WTC11 (cell line): ENCODE data around the gene CYP24A1. TPM values are rescaled to one million over a fixed set of nuclear protein-coding genes. Genes with fewer than 3 reads are reported as not detected.

Experiments
- ATAC-seq: fragments of 200-7000 bp; cut with Tn5 transposase; 2 replicates; pipeline ENCODE4 v1.10.0; 2021; ENCODE audit warnings: mild to moderate bottlenecking, moderate library complexity
- CTCF ChIA-PET: fragments of 300-600 bp; sonication (Branson Sonifier 250); formaldehyde crosslinking; loops from one replicate; lab custom pipeline; 2021; ENCODE audit warnings: antibody characterized with exemption; lab: Charles Lee
- POLR2A ChIA-PET: fragments of 350-600 bp; sonication (Branson Sonifier 250); formaldehyde crosslinking; loops from one replicate; lab custom pipeline; 2021; ENCODE audit warnings: antibody characterized with exemption; lab: Charles Lee
- DNase-seq: peaks from one replicate; pipeline ENCODE4 v3.0.0; 2021; ENCODE audit warnings: low spot score
- H3K27ac Mint-ChIP-seq: 2 replicates; pipeline ENCODE4 v1.8.0; 2021; ENCODE audit warnings: mixed read lengths
- H3K27me3 Mint-ChIP-seq: 2 replicates; pipeline ENCODE4 v1.8.0; 2021; ENCODE audit warnings: low read depth, mild to moderate bottlenecking, moderate library complexity, mixed read lengths
- H3K36me3 Mint-ChIP-seq: 2 replicates; pipeline ENCODE4 v1.8.0; 2021; ENCODE audit warnings: mixed read lengths
- H3K4me1 Mint-ChIP-seq: 2 replicates; pipeline ENCODE4 v1.8.0; 2022; ENCODE audit warnings: mixed read lengths
- H3K4me3 Mint-ChIP-seq: 2 replicates; pipeline ENCODE4 v1.8.0; 2021; ENCODE audit warnings: mild to moderate bottlenecking, moderate library complexity, mixed read lengths
- H3K9me3 Mint-ChIP-seq: 2 replicates; pipeline ENCODE4 v1.8.0; 2021; ENCODE audit warnings: mixed read lengths
- CREB1 ChIP-seq: sonication (generic); formaldehyde crosslinking; IDR thresholded peaks from 2 replicates; pipeline ENCODE4 v1.8.0; 2023; ENCODE audit warnings: mild to moderate bottlenecking, missing genetic modification reagents
- CREM ChIP-seq: sonication (generic); formaldehyde crosslinking; IDR thresholded peaks from 2 replicates; pipeline ENCODE4 v1.8.1; 2022; ENCODE audit warnings: mild to moderate bottlenecking, missing genetic modification reagents, moderate library complexity
- ELF4 ChIP-seq: sonication (generic); formaldehyde crosslinking; IDR thresholded peaks from 2 replicates; pipeline ENCODE4 v1.8.1; 2022; ENCODE audit warnings: low read depth, mild to moderate bottlenecking, moderate library complexity, missing genetic modification reagents
- EMX1 ChIP-seq: fragments of 250-450 bp; sonication (Bioruptor Pico); IDR thresholded peaks from 2 replicates; pipeline ENCODE4 v1.8.0; 2021; ENCODE audit warnings: mild to moderate bottlenecking
- FOXJ3 ChIP-seq: sonication (generic); formaldehyde crosslinking; IDR thresholded peaks from 2 replicates; pipeline ENCODE4 v1.9.0; 2021; ENCODE audit warnings: missing genetic modification reagents, mild to moderate bottlenecking, borderline replicate concordance
- GABPB1 ChIP-seq: sonication (generic); formaldehyde crosslinking; IDR thresholded peaks from 2 replicates; pipeline ENCODE4 v1.8.1; 2023; ENCODE audit warnings: mild to moderate bottlenecking, missing genetic modification reagents
- GRHL2 ChIP-seq: fragments of 250-450 bp; sonication (Bioruptor Pico); IDR thresholded peaks from 2 replicates; pipeline ENCODE4 v1.8.0; 2022; ENCODE audit warnings: mild to moderate bottlenecking, moderate library complexity; ENCODE audit not compliant: insufficient replicate concordance, severe bottlenecking
- NFATC4 ChIP-seq: fragments of 250-450 bp; sonication (Bioruptor Pico); IDR thresholded peaks from 2 replicates; pipeline ENCODE4 v1.9.0; 2021; ENCODE audit warnings: mild to moderate bottlenecking
- NR2C2 ChIP-seq: sonication (generic); formaldehyde crosslinking; IDR thresholded peaks from 2 replicates; pipeline ENCODE4 v1.8.0; 2022; ENCODE audit warnings: mild to moderate bottlenecking, missing genetic modification reagents
- NR3C1 ChIP-seq: sonication (generic); formaldehyde crosslinking; conservative IDR thresholded peaks from 2 replicates; pipeline ENCODE4 v1.8.1; 2023; ENCODE audit warnings: low read depth, mild to moderate bottlenecking, missing genetic modification reagents
- SMAD3 ChIP-seq: sonication (generic); formaldehyde crosslinking; IDR thresholded peaks from 2 replicates; pipeline ENCODE4 v1.8.0; 2022; ENCODE audit warnings: missing genetic modification reagents, mild to moderate bottlenecking, borderline replicate concordance
- ZNF121 ChIP-seq: sonication (generic); formaldehyde crosslinking; IDR thresholded peaks from 2 replicates; pipeline ENCODE4 v1.8.0; 2023; ENCODE audit warnings: missing genetic modification reagents
- ZNF317 ChIP-seq: sonication (generic); formaldehyde crosslinking; IDR thresholded peaks from 2 replicates; pipeline ENCODE4 v1.8.1; 2023; ENCODE audit warnings: low read depth, mild to moderate bottlenecking, moderate library complexity, missing genetic modification reagents, borderline replicate concordance
- ZNF416 ChIP-seq: fragments of 250-450 bp; sonication (Bioruptor Pico); IDR thresholded peaks from 2 replicates; pipeline ENCODE4 v1.9.0; 2021; ENCODE audit warnings: mild to moderate bottlenecking, inconsistent platforms
- total RNA-seq: library from RNA; stranded (reverse); gene quantifications from 3 replicates; pipeline ENCODE4 v1.2.3, GENCODE V29; 2021
- TF ChIP-seq, protein P1 (sequence below): sonication (generic); formaldehyde crosslinking; IDR thresholded peaks from 2 replicates; pipeline ENCODE4 v1.8.0; 2023; ENCODE audit warnings: missing genetic modification reagents, mild to moderate bottlenecking, borderline replicate concordance
- TF ChIP-seq, protein P2 (sequence below): sonication (generic); formaldehyde crosslinking; IDR thresholded peaks from 2 replicates; pipeline ENCODE4 v1.8.0; 2023; ENCODE audit warnings: mild to moderate bottlenecking, missing genetic modification reagents
- TF ChIP-seq, protein P3 (sequence below): sonication (generic); formaldehyde crosslinking; conservative IDR thresholded peaks from 2 replicates; pipeline ENCODE4 v1.8.1; 2022; ENCODE audit warnings: mild to moderate bottlenecking, missing genetic modification reagents
- TF ChIP-seq, protein P4 (sequence below): sonication (generic); formaldehyde crosslinking; IDR thresholded peaks from 2 replicates; pipeline ENCODE4 v1.8.1; 2023; ENCODE audit warnings: mild to moderate bottlenecking, missing genetic modification reagents, moderate library complexity
- TF ChIP-seq, protein P5 (sequence below): sonication (generic); formaldehyde crosslinking; IDR thresholded peaks from 2 replicates; pipeline ENCODE4 v1.8.1; 2022; ENCODE audit warnings: missing genetic modification reagents, borderline replicate concordance

Gene CYP24A1
- total RNA-seq, 1 experiment from 2014 or later, result not detected

DNA sequence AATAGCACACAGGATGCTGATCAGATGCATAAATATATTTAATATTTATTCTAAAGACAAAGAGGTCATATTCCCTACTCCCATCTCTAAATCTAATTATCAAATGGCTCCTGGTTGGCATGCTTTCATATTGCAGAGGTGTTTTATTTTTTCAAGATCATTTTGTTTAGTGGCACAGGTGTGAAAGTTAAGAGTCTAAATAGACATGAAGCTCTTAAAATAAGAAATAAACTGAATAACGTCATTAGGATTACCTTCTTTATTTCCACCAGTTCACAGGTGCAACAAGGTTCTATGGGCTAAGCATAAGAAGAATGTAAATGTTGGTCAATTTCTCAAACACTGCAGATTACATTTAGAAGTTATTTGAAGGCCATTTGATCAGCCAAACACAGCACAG lies 7.1 kb upstream of the CYP24A1 start (continued):
- TF ChIP-seq, protein P1, sequence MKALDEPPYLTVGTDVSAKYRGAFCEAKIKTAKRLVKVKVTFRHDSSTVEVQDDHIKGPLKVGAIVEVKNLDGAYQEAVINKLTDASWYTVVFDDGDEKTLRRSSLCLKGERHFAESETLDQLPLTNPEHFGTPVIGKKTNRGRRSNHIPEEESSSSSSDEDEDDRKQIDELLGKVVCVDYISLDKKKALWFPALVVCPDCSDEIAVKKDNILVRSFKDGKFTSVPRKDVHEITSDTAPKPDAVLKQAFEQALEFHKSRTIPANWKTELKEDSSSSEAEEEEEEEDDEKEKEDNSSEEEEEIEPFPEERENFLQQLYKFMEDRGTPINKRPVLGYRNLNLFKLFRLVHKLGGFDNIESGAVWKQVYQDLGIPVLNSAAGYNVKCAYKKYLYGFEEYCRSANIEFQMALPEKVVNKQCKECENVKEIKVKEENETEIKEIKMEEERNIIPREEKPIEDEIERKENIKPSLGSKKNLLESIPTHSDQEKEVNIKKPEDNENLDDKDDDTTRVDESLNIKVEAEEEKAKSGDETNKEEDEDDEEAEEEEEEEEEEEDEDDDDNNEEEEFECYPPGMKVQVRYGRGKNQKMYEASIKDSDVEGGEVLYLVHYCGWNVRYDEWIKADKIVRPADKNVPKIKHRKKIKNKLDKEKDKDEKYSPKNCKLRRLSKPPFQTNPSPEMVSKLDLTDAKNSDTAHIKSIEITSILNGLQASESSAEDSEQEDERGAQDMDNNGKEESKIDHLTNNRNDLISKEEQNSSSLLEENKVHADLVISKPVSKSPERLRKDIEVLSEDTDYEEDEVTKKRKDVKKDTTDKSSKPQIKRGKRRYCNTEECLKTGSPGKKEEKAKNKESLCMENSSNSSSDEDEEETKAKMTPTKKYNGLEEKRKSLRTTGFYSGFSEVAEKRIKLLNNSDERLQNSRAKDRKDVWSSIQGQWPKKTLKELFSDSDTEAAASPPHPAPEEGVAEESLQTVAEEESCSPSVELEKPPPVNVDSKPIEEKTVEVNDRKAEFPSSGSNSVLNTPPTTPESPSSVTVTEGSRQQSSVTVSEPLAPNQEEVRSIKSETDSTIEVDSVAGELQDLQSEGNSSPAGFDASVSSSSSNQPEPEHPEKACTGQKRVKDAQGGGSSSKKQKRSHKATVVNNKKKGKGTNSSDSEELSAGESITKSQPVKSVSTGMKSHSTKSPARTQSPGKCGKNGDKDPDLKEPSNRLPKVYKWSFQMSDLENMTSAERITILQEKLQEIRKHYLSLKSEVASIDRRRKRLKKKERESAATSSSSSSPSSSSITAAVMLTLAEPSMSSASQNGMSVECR (CRISPR knock-in tag), result no peak
- no peak for TF ChIP-seq ZNF121 (CRISPR knock-in tag)
- TF ChIP-seq GABPB1 (CRISPR knock-in tag), result no peak
- TF ChIP-seq, protein P2, sequence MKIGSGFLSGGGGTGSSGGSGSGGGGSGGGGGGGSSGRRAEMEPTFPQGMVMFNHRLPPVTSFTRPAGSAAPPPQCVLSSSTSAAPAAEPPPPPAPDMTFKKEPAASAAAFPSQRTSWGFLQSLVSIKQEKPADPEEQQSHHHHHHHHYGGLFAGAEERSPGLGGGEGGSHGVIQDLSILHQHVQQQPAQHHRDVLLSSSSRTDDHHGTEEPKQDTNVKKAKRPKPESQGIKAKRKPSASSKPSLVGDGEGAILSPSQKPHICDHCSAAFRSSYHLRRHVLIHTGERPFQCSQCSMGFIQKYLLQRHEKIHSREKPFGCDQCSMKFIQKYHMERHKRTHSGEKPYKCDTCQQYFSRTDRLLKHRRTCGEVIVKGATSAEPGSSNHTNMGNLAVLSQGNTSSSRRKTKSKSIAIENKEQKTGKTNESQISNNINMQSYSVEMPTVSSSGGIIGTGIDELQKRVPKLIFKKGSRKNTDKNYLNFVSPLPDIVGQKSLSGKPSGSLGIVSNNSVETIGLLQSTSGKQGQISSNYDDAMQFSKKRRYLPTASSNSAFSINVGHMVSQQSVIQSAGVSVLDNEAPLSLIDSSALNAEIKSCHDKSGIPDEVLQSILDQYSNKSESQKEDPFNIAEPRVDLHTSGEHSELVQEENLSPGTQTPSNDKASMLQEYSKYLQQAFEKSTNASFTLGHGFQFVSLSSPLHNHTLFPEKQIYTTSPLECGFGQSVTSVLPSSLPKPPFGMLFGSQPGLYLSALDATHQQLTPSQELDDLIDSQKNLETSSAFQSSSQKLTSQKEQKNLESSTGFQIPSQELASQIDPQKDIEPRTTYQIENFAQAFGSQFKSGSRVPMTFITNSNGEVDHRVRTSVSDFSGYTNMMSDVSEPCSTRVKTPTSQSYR (CRISPR knock-in tag), result no peak
- no peak for TF ChIP-seq CREB1
- no peak for TF ChIP-seq NR3C1
- TF ChIP-seq ZNF416 (CRISPR knock-in tag), result no peak
- TF ChIP-seq GRHL2 (CRISPR knock-in tag), result no peak

DNA sequence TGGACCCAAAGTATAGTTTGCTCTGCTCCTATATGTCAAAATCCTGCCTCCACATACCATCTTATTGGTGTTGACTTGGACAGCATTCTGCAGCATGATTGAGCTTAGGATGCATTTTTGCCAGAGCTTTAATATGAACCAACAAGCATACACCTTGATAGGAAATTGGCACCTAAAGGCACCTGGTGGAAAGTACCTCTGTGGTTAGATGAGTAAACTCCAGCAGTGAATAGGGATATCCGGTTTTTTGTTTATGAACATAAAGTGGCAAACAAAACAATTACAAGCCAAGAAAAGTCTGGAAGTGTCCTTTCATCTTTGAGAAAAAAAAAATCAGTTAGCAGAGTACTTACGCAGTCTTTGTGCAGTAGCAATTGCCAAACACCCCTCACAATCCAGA lies 6.2 kb upstream of the CYP24A1 start:
- TF ChIP-seq NR2C2 (CRISPR knock-in tag), result no peak
- TF ChIP-seq ZNF317 (CRISPR knock-in tag), result no peak
- no peak for TF ChIP-seq ELF4 (CRISPR knock-in tag)
- TF ChIP-seq, protein P3, sequence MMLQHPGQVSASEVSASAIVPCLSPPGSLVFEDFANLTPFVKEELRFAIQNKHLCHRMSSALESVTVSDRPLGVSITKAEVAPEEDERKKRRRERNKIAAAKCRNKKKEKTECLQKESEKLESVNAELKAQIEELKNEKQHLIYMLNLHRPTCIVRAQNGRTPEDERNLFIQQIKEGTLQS (CRISPR knock-in tag), result no peak
- no peak for TF ChIP-seq CREM (CRISPR knock-in tag)
- no peak for TF ChIP-seq SMAD3
- no peak for TF ChIP-seq EMX1 (CRISPR knock-in tag)
- no peak for TF ChIP-seq ZNF121 (CRISPR knock-in tag)
- TF ChIP-seq, protein P4, sequence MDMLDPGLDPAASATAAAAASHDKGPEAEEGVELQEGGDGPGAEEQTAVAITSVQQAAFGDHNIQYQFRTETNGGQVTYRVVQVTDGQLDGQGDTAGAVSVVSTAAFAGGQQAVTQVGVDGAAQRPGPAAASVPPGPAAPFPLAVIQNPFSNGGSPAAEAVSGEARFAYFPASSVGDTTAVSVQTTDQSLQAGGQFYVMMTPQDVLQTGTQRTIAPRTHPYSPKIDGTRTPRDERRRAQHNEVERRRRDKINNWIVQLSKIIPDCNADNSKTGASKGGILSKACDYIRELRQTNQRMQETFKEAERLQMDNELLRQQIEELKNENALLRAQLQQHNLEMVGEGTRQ, result no peak
- TF ChIP-seq, protein P5, sequence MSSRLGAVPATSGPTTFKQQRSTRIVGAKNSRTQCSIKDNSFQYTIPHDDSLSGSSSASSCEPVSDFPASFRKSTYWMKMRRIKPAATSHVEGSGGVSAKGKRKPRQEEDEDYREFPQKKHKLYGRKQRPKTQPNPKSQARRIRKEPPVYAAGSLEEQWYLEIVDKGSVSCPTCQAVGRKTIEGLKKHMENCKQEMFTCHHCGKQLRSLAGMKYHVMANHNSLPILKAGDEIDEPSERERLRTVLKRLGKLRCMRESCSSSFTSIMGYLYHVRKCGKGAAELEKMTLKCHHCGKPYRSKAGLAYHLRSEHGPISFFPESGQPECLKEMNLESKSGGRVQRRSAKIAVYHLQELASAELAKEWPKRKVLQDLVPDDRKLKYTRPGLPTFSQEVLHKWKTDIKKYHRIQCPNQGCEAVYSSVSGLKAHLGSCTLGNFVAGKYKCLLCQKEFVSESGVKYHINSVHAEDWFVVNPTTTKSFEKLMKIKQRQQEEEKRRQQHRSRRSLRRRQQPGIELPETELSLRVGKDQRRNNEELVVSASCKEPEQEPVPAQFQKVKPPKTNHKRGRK (CRISPR knock-in tag), result no peak
- TF ChIP-seq NFATC4, result no peak
- TF ChIP-seq GABPB1 (CRISPR knock-in tag), result no peak
- no peak for TF ChIP-seq FOXJ3
- Mint-ChIP-seq H3K4me1 (peaks cover 1% of the 10 kb centered on the region; the same call in 1 of the 2 replicates), H3K9me3 (no peaks in the 10 kb centered on the region), H3K4me3 (no peak overlapping the region), H3K36me3 (no peaks in the 10 kb centered on the region), H3K27me3 (peaks cover 20% of the 10 kb centered on the region), H3K27ac (no peak overlapping the region)
- POLR2A ChIA-PET, result no interaction called here
- DNase-seq, result no peak
- ATAC-seq, result no peak
- CTCF ChIA-PET, result no interaction called here
